Endothelial cell of umbilical vein (primary cell): ENCODE results near the gene KIF20B. TPM values are rescaled to one million over a fixed set of nuclear protein-coding genes. Genes with fewer than 3 reads are reported as not detected.

ENCODE experiments used
- BruUV-seq: library from RNA; stranded (reverse); fragments of 400-500 nt; replicated peaks from 2 replicates; lab custom pipeline; 2021; lab: Mats Ljungman, UMichigan
- CTCF ChIA-PET: fragments of 300-600, 350-600 bp; sonication (Branson Sonifier 250); formaldehyde crosslinking; loops from one replicate; lab custom pipeline; 2021; ENCODE audit warnings: antibody characterized with exemption, inconsistent platforms; lab: Charles Lee
- POLR2A ChIA-PET: fragments of 300-600, 350-600 bp; sonication (Branson Sonifier 250); formaldehyde crosslinking; loops from one replicate; lab custom pipeline; 2021; ENCODE audit warnings: antibody characterized with exemption, inconsistent platforms; lab: Charles Lee
- DNase-seq: peaks from one replicate; pipeline ENCODE4 v3.0.0-alpha.2; 2011; ENCODE audit warnings: low read depth, low spot score
- FAIRE-seq: peaks from 2 replicates; lab custom pipeline; 2011; peaks lifted over from hg19 to GRCh38; lab: Jason Lieb, UNC
- H2AFZ ChIP-seq: 2 replicates; pipeline ENCODE4 v1.6.0; 2012; ENCODE audit warnings: low read depth, low read length, control low read depth, inconsistent platforms
- H3K27ac ChIP-seq: 2 replicates; pipeline ENCODE4 v1.5.1; 2011; ENCODE audit warnings: low read depth, mild to moderate bottlenecking, control low read depth, low read length, moderate library complexity; ENCODE audit not compliant: insufficient read depth
- H3K27me3 ChIP-seq, 2 experiments: 2 replicates each; pipeline versions ENCODE4 v1.6.0 to v1.6.1; 2011; ENCODE audit warnings: low read length in 2 of 2, mixed read lengths in 1 of 2; ENCODE audit not compliant: control insufficient read depth in 2 of 2, insufficient read depth in 2 of 2
- H3K36me3 ChIP-seq, 2 experiments: 2 replicates in 1 of 2; 3 replicates in 1 of 2; pipeline ENCODE4 v1.5.1; 2011; ENCODE audit warnings: low read length in 2 of 2, mild to moderate bottlenecking in 1 of 2, moderate library complexity in 1 of 2; ENCODE audit not compliant: control insufficient read depth in 2 of 2, insufficient read depth in 2 of 2; ENCODE audit errors: extremely low read depth in 1 of 2
- H3K4me1 ChIP-seq: 3 replicates; pipeline ENCODE4 v1.5.1; 2011; ENCODE audit warnings: mild to moderate bottlenecking, low read length; ENCODE audit not compliant: control insufficient read depth, insufficient read depth; ENCODE audit errors: extremely low read depth
- H3K4me2 ChIP-seq: 2 replicates; pipeline ENCODE4 v1.6.1; 2011; ENCODE audit warnings: low read length, control low read depth, mixed read lengths; ENCODE audit not compliant: insufficient read depth
- H3K4me3 ChIP-seq, 3 experiments: fragments of 200-600 bp in 1 of 3; sonication (generic), shearing (Covaris generic) in 1 of 3; replicated peaks in 1 of 3; 2 replicates each; pipeline ENCODE4 v1.5.1; 2011 to 2016; ENCODE audit warnings: control low read depth in 3 of 3, low read length in 3 of 3, mild to moderate bottlenecking in 2 of 3, inconsistent platforms in 1 of 3, low read depth in 1 of 3, moderate library complexity in 1 of 3; ENCODE audit not compliant: insufficient read depth in 1 of 3
- H3K79me2 ChIP-seq: 2 replicates; pipeline ENCODE4 v1.6.0; 2012; ENCODE audit warnings: low read length, inconsistent platforms; ENCODE audit not compliant: control insufficient read depth, insufficient read depth
- H3K9ac ChIP-seq: replicated peaks from 2 replicates; pipeline ENCODE3; 2011; ENCODE audit warnings: low read length, control low read depth; ENCODE audit not compliant: insufficient read depth; ENCODE audit errors: extremely low read depth
- H3K9me1 ChIP-seq: replicated peaks from 3 replicates; pipeline ENCODE4 v1.6.0; 2011; ENCODE audit warnings: mild to moderate bottlenecking, low read length; ENCODE audit not compliant: control insufficient read depth, insufficient read depth; ENCODE audit errors: extremely low read depth
- H3K9me3 ChIP-seq: replicated peaks from 2 replicates; pipeline ENCODE4 v1.5.1; 2012; ENCODE audit warnings: low read length, inconsistent platforms; ENCODE audit not compliant: control insufficient read depth, insufficient read depth
- H4K20me1 ChIP-seq: replicated peaks from 2 replicates; pipeline ENCODE3; 2011; ENCODE audit warnings: mild to moderate bottlenecking, low read length; ENCODE audit not compliant: control insufficient read depth, insufficient read depth; ENCODE audit errors: extremely low read depth
- EZH2 ChIP-seq: IDR thresholded peaks from 2 replicates; pipeline ENCODE4 v1.6.1; 2012; ENCODE audit warnings: borderline replicate concordance, low read depth, mild to moderate bottlenecking, moderate library complexity, low read length, inconsistent platforms; ENCODE audit not compliant: severe bottlenecking
- FOS ChIP-seq: IDR thresholded peaks from 2 replicates; pipeline ENCODE4 v1.6.1; 2011; ENCODE audit warnings: mild to moderate bottlenecking, low read length, moderate library complexity, borderline replicate concordance; ENCODE audit not compliant: insufficient read depth
- GATA2 ChIP-seq: IDR thresholded peaks from 2 replicates; pipeline ENCODE4 v1.7.0; 2011; ENCODE audit warnings: low read depth, mild to moderate bottlenecking, moderate library complexity, mixed read lengths, low read length; ENCODE audit not compliant: insufficient read length, insufficient read depth
- JUN ChIP-seq: IDR thresholded peaks from 2 replicates; pipeline ENCODE4 v1.6.1; 2011; ENCODE audit warnings: borderline replicate concordance, low read depth; ENCODE audit not compliant: insufficient read length, insufficient read depth
- MAX ChIP-seq: IDR thresholded peaks from 2 replicates; pipeline ENCODE4 v1.6.1; 2011; ENCODE audit not compliant: insufficient read depth, insufficient read length
- MYC ChIP-seq: IDR thresholded peaks from one replicate; pipeline ENCODE4 v1.6.1; 2011; ENCODE audit warnings: mild to moderate bottlenecking, low read depth, low read length
- POLR2A ChIP-seq: IDR thresholded peaks from 2 replicates; pipeline ENCODE4 v1.6.1; 2012; ENCODE audit warnings: low read depth, mild to moderate bottlenecking, control low read depth, low read length
- POLR2AphosphoS5 ChIP-seq: IDR thresholded peaks from 2 replicates; pipeline ENCODE4 v1.6.1; 2012; ENCODE audit warnings: low read depth, mild to moderate bottlenecking, control low read depth, low read length, moderate library complexity; ENCODE audit not compliant: insufficient read depth
- dilution Hi-C: fragments of 300-500 bp; cut with MboI; formaldehyde crosslinking; loops from one replicate; pipeline ENCODE4 v1.15.0; 2019; ENCODE audit warnings: low sequenced_read_pairs; ENCODE audit not compliant: extremely low pct_ligation_motif_present
- intact Hi-C: fragments of 100-400 bp; cut with micrococcal nuclease; formaldehyde crosslinking; loops from one replicate; pipeline ENCODE4 v1.10.0; 2022
- polyA plus RNA-seq, 4 experiments: library from polyadenylated mRNA; depleted of rRNA in 3 of 4; stranded (reverse) in 3 of 4; unstranded in 1 of 4; fragments of >200 nt; gene quantifications; 2 replicates each; pipeline versions ENCODE4 v1.2.1 to v1.2.3, GENCODE V29; 2011 to 2012; ENCODE audit warnings: missing spikeins in 1 of 4
- total RNA-seq: library from RNA; stranded (reverse); gene quantifications from 2 replicates; pipeline ENCODE4 v1.2.3, GENCODE V29; 2021
- TF ChIP-seq, protein P1 (sequence below), 2 donors: IDR thresholded peaks; 1 replicate in 1 of 2; 2 replicates in 1 of 2; pipeline ENCODE4 v1.5.1; 2011; ENCODE audit warnings: low read length in 2 of 2, mild to moderate bottlenecking in 2 of 2, moderate library complexity in 2 of 2, control low read depth in 1 of 2, inconsistent platforms in 1 of 2, low read depth in 1 of 2; ENCODE audit not compliant: insufficient read depth in 1 of 2; ENCODE audit errors: extremely low read depth in 1 of 2

The KIF20B gene
- total and polyA plus RNA-seq, 2 donors (not counting 3 experiments of a cell fraction or from before 2014, with no cell fraction given) = 2.6 to 39.7 TPM

DNA sequence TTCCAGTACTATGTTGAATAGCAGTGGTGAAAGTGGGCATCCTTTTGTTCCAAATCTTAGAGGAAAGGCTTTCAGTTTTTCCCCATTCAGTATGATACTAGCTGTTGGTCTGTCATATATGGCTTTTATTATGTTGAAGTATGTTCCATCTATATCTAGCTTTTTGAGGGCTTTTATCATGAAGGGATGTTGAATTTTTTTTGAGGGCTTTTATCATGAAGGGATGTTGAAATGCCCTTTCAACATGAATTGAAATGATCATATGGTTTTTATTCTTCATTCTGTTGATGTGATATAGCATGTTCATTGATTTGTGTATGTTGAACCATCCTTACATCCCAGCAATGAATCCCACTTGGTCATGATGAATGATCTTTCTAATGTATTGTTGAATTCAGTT is 75.3 kb downstream of the KIF20B start:
- intact Hi-C loops (no loop called here), dilution Hi-C loops (no loop called here)
- Histone ChIP-seq H3K27ac (no peak overlapping the region), H3K79me2 (no peaks in the 10 kb centered on the region), H4K20me1 (no peaks in the 10 kb centered on the region), H3K4me3 (no peak overlapping the region), H3K4me2 (no peak overlapping the region), H3K9ac (no peak overlapping the region), H3K9me1 (no peaks in the 10 kb centered on the region), H3K4me1 (no peaks in the 10 kb centered on the region), H3K9me3 (no peaks in the 10 kb centered on the region), H2AFZ (no peak overlapping the region), H3K27me3 (no peaks in the 10 kb centered on the region), H3K36me3 (no peaks in the 10 kb centered on the region)
- no peak for TF ChIP-seq MYC
- TF ChIP-seq GATA2 = no peak
- no peak for TF ChIP-seq POLR2A
- no peak for TF ChIP-seq POLR2AphosphoS5
- TF ChIP-seq FOS = no peak
- TF ChIP-seq EZH2 = no peak
- TF ChIP-seq JUN = no peak
- TF ChIP-seq, protein P1, sequence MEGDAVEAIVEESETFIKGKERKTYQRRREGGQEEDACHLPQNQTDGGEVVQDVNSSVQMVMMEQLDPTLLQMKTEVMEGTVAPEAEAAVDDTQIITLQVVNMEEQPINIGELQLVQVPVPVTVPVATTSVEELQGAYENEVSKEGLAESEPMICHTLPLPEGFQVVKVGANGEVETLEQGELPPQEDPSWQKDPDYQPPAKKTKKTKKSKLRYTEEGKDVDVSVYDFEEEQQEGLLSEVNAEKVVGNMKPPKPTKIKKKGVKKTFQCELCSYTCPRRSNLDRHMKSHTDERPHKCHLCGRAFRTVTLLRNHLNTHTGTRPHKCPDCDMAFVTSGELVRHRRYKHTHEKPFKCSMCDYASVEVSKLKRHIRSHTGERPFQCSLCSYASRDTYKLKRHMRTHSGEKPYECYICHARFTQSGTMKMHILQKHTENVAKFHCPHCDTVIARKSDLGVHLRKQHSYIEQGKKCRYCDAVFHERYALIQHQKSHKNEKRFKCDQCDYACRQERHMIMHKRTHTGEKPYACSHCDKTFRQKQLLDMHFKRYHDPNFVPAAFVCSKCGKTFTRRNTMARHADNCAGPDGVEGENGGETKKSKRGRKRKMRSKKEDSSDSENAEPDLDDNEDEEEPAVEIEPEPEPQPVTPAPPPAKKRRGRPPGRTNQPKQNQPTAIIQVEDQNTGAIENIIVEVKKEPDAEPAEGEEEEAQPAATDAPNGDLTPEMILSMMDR (IDR thresholded peaks at IDR 0.05; ENCODE audit: extremely low read depth in 1 of 2, insufficient read depth in 1 of 2, low read depth in 1 of 2, low read length in 2 of 2) = no peak
- TF ChIP-seq MAX = no peak
- CTCF ChIA-PET = no interaction called here
- no TSS peak for BruUV-seq
- DNase-seq (no peak), FAIRE-seq (no peak)
- POLR2A ChIA-PET = no interaction called here
